Measurements from ENCODE around the gene SLC25A45. TPM values are rescaled to one million over a fixed set of nuclear protein-coding genes. Genes with fewer than 3 reads are reported as not detected.

Gene SLC25A45
- total and polyA plus RNA-seq, 4 donors = 5.6 to 16.0 (median 9.9) TPM

- peaks cover 0 to 4% of the 10 kb centered on the region in 2 donors for H3K36me3 ChIP-seq (ENCODE audit: control insufficient read depth in 1 of 2, insufficient read depth in 2 of 2, low read length in 1 of 2)
- H3K27ac ChIP-seq (ENCODE audit: low read depth in 1 of 2, low read length in 2 of 2) = peak overlapping the region in 1 of 2 donors; percentile 62
- DNase-seq = peak in 1 of 2 donors; percentile 79
- H3K4me1 ChIP-seq (ENCODE audit: control insufficient read depth in 1 of 2, insufficient read depth in 2 of 2, low read length in 2 of 2) = no peaks in the 10 kb centered on the region
- H3K4me3 ChIP-seq (ENCODE audit: low read length in 2 of 2) = peak overlapping the region; percentile 83 to 97
- intact Hi-C loops (cut with DNase I) = loop anchor here in 1 of 2 donors (2.0 kb wide), 1 partner anchor 77 kb away; no protein-coding TSS in a partner anchor
- ATAC-seq (ENCODE audit: low FRiP score) = no peak
- no peaks in the 10 kb centered on the region for H3K27me3 ChIP-seq (ENCODE audit: control insufficient read depth in 1 of 2, insufficient read depth in 2 of 2, low read length in 1 of 2)
- WGBS, 2 donors = 8 to 9% methylated on average over 11 of the region's 11 CpGs
- no peaks in the 10 kb centered on the region for H3K9me3 ChIP-seq (ENCODE audit: control insufficient read depth, low read length)
Observed at GRCh38 chr11:65427691-65428577, 45.5 kb upstream of the SLC25A45 start.

GRCh38 chr11:65426839-65427690 lies 44.6 kb upstream of the SLC25A45 start:
- intact Hi-C loops (cut with DNase I) = loop anchor here in 1 of 2 donors (2.0 kb wide), 1 partner anchor 78 kb away; no protein-coding TSS in a partner anchor
- 5 to 6% methylated on average over 10 of the region's 10 CpGs for WGBS, 2 donors
- H3K27ac ChIP-seq (ENCODE audit: low read depth in 1 of 2, low read length in 2 of 2) = peak overlapping the region in 1 of 2 donors; percentile 62
- H3K27me3 ChIP-seq (ENCODE audit: control insufficient read depth in 1 of 2, insufficient read depth in 2 of 2, low read length in 1 of 2) = peaks cover 0 to 1% of the 10 kb centered on the region in 2 donors
- DNase-seq (peak in 1 of 2 donors; percentile 81), ATAC-seq (ENCODE audit: low FRiP score) (no peak)
- no peaks in the 10 kb centered on the region for H3K9me3 ChIP-seq (ENCODE audit: control insufficient read depth, low read length)
- H3K4me1 ChIP-seq (ENCODE audit: control insufficient read depth in 1 of 2, insufficient read depth in 2 of 2, low read length in 2 of 2) = no peaks in the 10 kb centered on the region
- peak overlapping the region; percentile 83 to 97 for H3K4me3 ChIP-seq (ENCODE audit: low read length in 2 of 2)
- peaks cover 0 to 4% of the 10 kb centered on the region in 2 donors for H3K36me3 ChIP-seq (ENCODE audit: control insufficient read depth in 1 of 2, insufficient read depth in 2 of 2, low read length in 1 of 2)

GRCh38 chr11:65425971-65426838 lies 43.8 kb upstream of the SLC25A45 start:
- Histone ChIP-seq H3K27me3 (ENCODE audit: control insufficient read depth in 1 of 2, insufficient read depth in 2 of 2, low read length in 1 of 2) (peaks cover 0 to 1% of the 10 kb centered on the region in 2 donors), H3K4me3 (ENCODE audit: low read length in 2 of 2) (peak overlapping the region; percentile 83 to 97), H3K36me3 (ENCODE audit: control insufficient read depth in 1 of 2, insufficient read depth in 2 of 2, low read length in 1 of 2) (peaks cover 0 to 4% of the 10 kb centered on the region in 2 donors), H3K9me3 (ENCODE audit: control insufficient read depth, low read length) (no peaks in the 10 kb centered on the region), H3K27ac (ENCODE audit: low read depth in 1 of 2, low read length in 2 of 2) (peak overlapping the region in 1 of 2 donors; percentile 28), H3K4me1 (ENCODE audit: control insufficient read depth in 1 of 2, insufficient read depth in 2 of 2, low read length in 2 of 2) (no peaks in the 10 kb centered on the region)
- intact Hi-C loops (cut with DNase I) = loop anchor here in 1 of 2 donors (2.0 kb wide), 1 partner anchor 79 kb away; no protein-coding TSS in a partner anchor
- WGBS, 2 donors = 1% methylated on average over 9 of the region's 9 CpGs
- no peak for DNase-seq
- ATAC-seq (ENCODE audit: low FRiP score) = no peak

- WGBS, 2 donors = 0 to 1% methylated on average over 9 of the region's 9 CpGs
- DNase-seq (peak in 1 of 2 donors; percentile 52), ATAC-seq (ENCODE audit: low FRiP score) (no peak)
- intact Hi-C loops (cut with DNase I) = no loop called here
- Histone ChIP-seq H3K4me3 (ENCODE audit: low read length in 2 of 2) (peak overlapping the region; percentile 83 to 97), H3K9me3 (ENCODE audit: control insufficient read depth, low read length) (no peaks in the 10 kb centered on the region), H3K27ac (ENCODE audit: low read depth in 1 of 2, low read length in 2 of 2) (peak overlapping the region; percentile 33 to 82), H3K27me3 (ENCODE audit: control insufficient read depth in 1 of 2, insufficient read depth in 2 of 2, low read length in 1 of 2) (peaks cover 0 to 1% of the 10 kb centered on the region in 2 donors), H3K36me3 (ENCODE audit: control insufficient read depth in 1 of 2, insufficient read depth in 2 of 2, low read length in 1 of 2) (peaks cover 0 to 4% of the 10 kb centered on the region in 2 donors), H3K4me1 (ENCODE audit: control insufficient read depth in 1 of 2, insufficient read depth in 2 of 2, low read length in 2 of 2) (no peaks in the 10 kb centered on the region)
Observed at GRCh38 chr11:65425105-65425970, 42.9 kb upstream of the SLC25A45 start.

GRCh38 chr11:65424205-65425104 lies 42.0 kb upstream of the SLC25A45 start:
- 1% methylated on average over 18 of the region's 18 CpGs for WGBS, 2 donors
- H3K9me3 ChIP-seq (ENCODE audit: control insufficient read depth, low read length) = no peaks in the 10 kb centered on the region
- peak overlapping the region; percentile 63 to 86 for H3K27ac ChIP-seq (ENCODE audit: low read depth in 1 of 2, low read length in 2 of 2)
- intact Hi-C loops (cut with DNase I) = loop anchor here in 1 of 2 donors (5.0 kb wide), 1 partner anchor 153 kb away; the partner anchor contains the start of gene EHBP1L1
- H3K4me1 ChIP-seq (ENCODE audit: control insufficient read depth in 1 of 2, insufficient read depth in 2 of 2, low read length in 2 of 2) = no peaks in the 10 kb centered on the region
- DNase-seq (peak; percentile 77 to 86), ATAC-seq (ENCODE audit: low FRiP score) (no peak)
- peaks cover 0 to 1% of the 10 kb centered on the region in 2 donors for H3K27me3 ChIP-seq (ENCODE audit: control insufficient read depth in 1 of 2, insufficient read depth in 2 of 2, low read length in 1 of 2)
- H3K36me3 ChIP-seq (ENCODE audit: control insufficient read depth in 1 of 2, insufficient read depth in 2 of 2, low read length in 1 of 2) = peaks cover 0 to 4% of the 10 kb centered on the region in 2 donors
- H3K4me3 ChIP-seq (ENCODE audit: low read length in 2 of 2) = peak overlapping the region; percentile 83 to 97

GRCh38 chr11:65423516-65424204 lies 41.2 kb upstream of the SLC25A45 start:
- Histone ChIP-seq H3K27ac (ENCODE audit: low read depth in 1 of 2, low read length in 2 of 2) (peak overlapping the region; percentile 63 to 86), H3K36me3 (ENCODE audit: control insufficient read depth in 1 of 2, insufficient read depth in 2 of 2, low read length in 1 of 2) (peaks cover 0 to 4% of the 10 kb centered on the region in 2 donors), H3K4me3 (ENCODE audit: low read length in 2 of 2) (peak overlapping the region; percentile 83 to 97), H3K27me3 (ENCODE audit: control insufficient read depth in 1 of 2, insufficient read depth in 2 of 2, low read length in 1 of 2) (peaks cover 0 to 1% of the 10 kb centered on the region in 2 donors), H3K9me3 (ENCODE audit: control insufficient read depth, low read length) (no peaks in the 10 kb centered on the region), H3K4me1 (ENCODE audit: control insufficient read depth in 1 of 2, insufficient read depth in 2 of 2, low read length in 2 of 2) (no peaks in the 10 kb centered on the region)
- peak; percentile 68 to 75 for DNase-seq
- ATAC-seq (ENCODE audit: low FRiP score) = no peak
- WGBS, 2 donors = 3 to 5% methylated on average over 19 of the region's 19 CpGs
- intact Hi-C loops (cut with DNase I) = loop anchor here in 1 of 2 donors (5.0 kb wide), 1 partner anchor 154 kb away; the partner anchor contains the start of gene EHBP1L1
